Measurements from ENCODE around the gene FDX1.

DNA sequence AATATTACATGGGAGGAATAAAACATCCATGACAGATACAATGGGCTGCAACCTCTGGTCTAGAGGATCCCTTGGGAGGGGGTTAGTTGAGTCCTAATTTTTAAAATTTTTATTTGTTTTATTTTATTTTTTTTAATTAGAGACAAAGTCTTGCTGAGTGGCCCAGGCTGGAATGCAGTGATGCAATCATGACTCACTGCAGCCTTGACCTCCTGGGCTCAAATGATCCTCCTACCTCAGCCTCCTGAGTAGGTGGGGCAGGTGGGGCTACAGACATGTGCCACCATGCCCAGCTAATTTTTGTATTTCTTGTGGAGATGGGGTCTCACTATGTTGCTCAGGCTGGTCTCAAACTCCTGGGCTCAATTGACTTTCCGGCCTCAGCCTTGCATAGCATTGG lies 43.1 kb downstream of the FDX1 start:
- TF ChIP-seq CTCF (IDR thresholded peaks at IDR 0.05; ENCODE audit: low read depth, low read length) (no peak), EZH2phosphoT487 (IDR thresholded peaks at IDR 0.05; ENCODE audit: low read depth) (no peak)

Measured in OCI-LY3 (cell line).